Transverse colon (tissue), 4 donors: ENCODE data around the gene FOXD2. TPM values are rescaled to one million over a fixed set of nuclear protein-coding genes. Genes with fewer than 3 reads are reported as not detected.

Source experiments
- DNase-seq: peaks from one replicate; pipeline ENCODE4 v3.0.0-alpha.2; 2019
- H3K27ac ChIP-seq, 4 donors: fragments of 200-600 bp; sonication (generic); 2 replicates each; pipeline ENCODE4 v1.5.1; 2016 to 2018; ENCODE audit warnings: inconsistent platforms in 4 of 4
- H3K27me3 ChIP-seq: fragments of 200-600 bp; sonication (generic); 2 replicates; pipeline ENCODE4 v1.5.1; 2017; ENCODE audit warnings: inconsistent platforms
- H3K36me3 ChIP-seq, 4 donors: fragments of 200-600 bp; sonication (generic); 2 replicates each; pipeline ENCODE4 v1.5.1; 2017 to 2019; ENCODE audit warnings: inconsistent platforms in 4 of 4
- H3K4me1 ChIP-seq, 4 donors: fragments of 200-600 bp; sonication (generic); 2 replicates each; pipeline ENCODE4 v1.5.1; 2017 to 2020; ENCODE audit warnings: inconsistent platforms in 4 of 4
- H3K4me3 ChIP-seq, 4 donors: fragments of 200-600 bp; sonication (generic); 1 replicate in 1 of 4; 2 replicates in 3 of 4; pipeline versions ENCODE4 v1.5.1 to v1.6.1; 2017 to 2019; ENCODE audit warnings: inconsistent platforms in 4 of 4
- H3K9me3 ChIP-seq, 2 donors: fragments of 200-600 bp; sonication (generic); 2 replicates each; pipeline ENCODE4 v1.5.1; 2017 to 2019; ENCODE audit warnings: inconsistent platforms in 2 of 2
- CTCF ChIP-seq, 5 experiments: fragments of 200-600 bp in 3 of 5; fragments of 450-650 bp in 2 of 5; sonication (generic) in 3 of 5; IDR thresholded peaks; 1 replicate in 2 of 5; 2 replicates in 3 of 5; pipeline ENCODE4 v1.5.1; 2016 to 2017; ENCODE audit warnings: antibody characterized with exemption in 5 of 5, inconsistent platforms in 3 of 5, mild to moderate bottlenecking in 2 of 5, moderate library complexity in 1 of 5
- EP300 ChIP-seq: sonication (generic); formaldehyde crosslinking; IDR thresholded peaks from one replicate; pipeline ENCODE4 v1.6.1; 2017; ENCODE audit warnings: antibody characterized with exemption, low read depth
- POLR2A ChIP-seq: fragments of 450-650 bp; IDR thresholded peaks from one replicate; pipeline ENCODE4 v1.6.1; 2016; ENCODE audit warnings: antibody characterized with exemption, mild to moderate bottlenecking, moderate library complexity
- POLR2AphosphoS5 ChIP-seq, 3 donors: sonication (generic); formaldehyde crosslinking; IDR thresholded peaks; one replicate each; pipeline ENCODE4 v1.6.1; 2016; ENCODE audit warnings: antibody characterized with exemption in 3 of 3
- WGBS, 2 donors: methylation state at CpG; one replicate each; pipeline ENCODE4 v1.1.5; 2018; ENCODE audit warnings: low coverage in 1 of 2; 5-methylcytosine and 5-hydroxymethylcytosine counted together
- in situ Hi-C, 4 donors: fragments of 200-750 bp; cut with MboI; loops; one replicate each; pipeline versions ENCODE4 v1.15.0 to v1.15.1; 2017; ENCODE audit warnings: low sequenced_read_pairs in 3 of 4, low pct_ligation_motif_present in 1 of 4, low pct_unique_long_range_greater_than_20kb in 1 of 4
- intact Hi-C: fragments of 100-400 bp; cut with DNase I; formaldehyde crosslinking; loops from one replicate; pipeline ENCODE4 v1.15.1; 2023; ENCODE audit warnings: low total_unique reads
- total RNA-seq, 4 donors: library from RNA; depleted of rRNA; stranded (reverse); fragments of >200 nt; gene quantifications; one replicate each; pipeline ENCODE4 v1.1.0, GENCODE V29; 2016

The FOXD2 gene
- total RNA-seq, 4 donors from 2014 or later = 15.8 to 20.9 (median 17.2) TPM

GRCh38 chr1:47445823-47446550 is 8.1 kb downstream of the FOXD2 start:
- in situ Hi-C loops (loop anchor here in 2 of 4 donors (10.0 to 25.0 kb wide), 2 partner anchors 266 to 269 kb away; no protein-coding TSS in a partner anchor), intact Hi-C loops (no loop called here)
- Histone ChIP-seq H3K36me3 (no peaks in the 10 kb centered on the region), H3K4me3 (peak overlapping the region in 1 of 4 donors; percentile 32), H3K27ac (peak overlapping the region in 1 of 4 donors; percentile 92), H3K27me3 (peaks cover 95% of the 10 kb centered on the region), H3K4me1 (peaks cover 0 to 28% (median 10%) of the 10 kb centered on the region in 4 donors), H3K9me3 (no peaks in the 10 kb centered on the region)
- 17% methylated on average over 22 of the region's 25 CpGs; no CpG with 5 or more reads in 1 of the 2 donors for WGBS, 2 donors
- no peak for DNase-seq
- TF ChIP-seq CTCF (IDR thresholded peaks at IDR 0.05) (no peak), POLR2A (no peak), POLR2AphosphoS5 (IDR thresholded peaks at IDR 0.05) (no peak), EP300 (no peak)

GRCh38 chr1:47448462-47449222 is 10.8 kb downstream of the FOXD2 start:
- Histone ChIP-seq H3K9me3 (no peaks in the 10 kb centered on the region), H3K27ac (no peak overlapping the region), H3K4me3 (no peak overlapping the region), H3K4me1 (peaks cover 0 to 21% (median 10%) of the 10 kb centered on the region in 4 donors), H3K36me3 (no peaks in the 10 kb centered on the region), H3K27me3 (peaks cover 86% of the 10 kb centered on the region)
- no peak for DNase-seq
- intact Hi-C loops (no loop called here), in situ Hi-C loops (loop anchor here in 2 of 4 donors (10.0 to 25.0 kb wide), 2 partner anchors 264 to 266 kb away; no protein-coding TSS in a partner anchor)
- TF ChIP-seq CTCF (IDR thresholded peaks at IDR 0.05) (no peak), EP300 (no peak), POLR2A (no peak), POLR2AphosphoS5 (IDR thresholded peaks at IDR 0.05) (no peak)
- 36% methylated on average over 4 of the region's 4 CpGs; no CpG with 5 or more reads in 1 of the 2 donors for WGBS, 2 donors

- 56 to 62% methylated on average over 6 to 27 of the region's 36 CpGs for WGBS, 2 donors
- H3K4me3 ChIP-seq = no peak overlapping the region
- H3K9me3 ChIP-seq = no peaks in the 10 kb centered on the region
- H3K27me3 ChIP-seq = peaks cover 74% of the 10 kb centered on the region
- peak; percentile 40 for DNase-seq
- peak; percentile 33 to 56 (median 37) for TF ChIP-seq CTCF (IDR thresholded peaks at IDR 0.05)
- no peak for TF ChIP-seq POLR2A
- H3K36me3 ChIP-seq = no peaks in the 10 kb centered on the region
- intact Hi-C loops = no loop called here
- in situ Hi-C loops = loop anchor here in 2 of 4 donors (10.0 to 25.0 kb wide), 2 partner anchors 262 to 265 kb away; no protein-coding TSS in a partner anchor
- H3K4me1 ChIP-seq = peaks cover 0 to 7% (median 5%) of the 10 kb centered on the region in 4 donors
- H3K27ac ChIP-seq = no peak overlapping the region
Measured at GRCh38 chr1:47449822-47450552, 12.1 kb downstream of the FOXD2 start.

- in situ Hi-C loops (no loop called here), intact Hi-C loops (no loop called here)
- TF ChIP-seq CTCF (IDR thresholded peaks at IDR 0.05) (no peak), POLR2AphosphoS5 (IDR thresholded peaks at IDR 0.05) (no peak), EP300 (no peak), POLR2A (no peak)
- Histone ChIP-seq H3K4me1 (peaks cover 0 to 6% (median 3%) of the 10 kb centered on the region in 4 donors), H3K4me3 (no peak overlapping the region), H3K27ac (no peak overlapping the region), H3K36me3 (no peaks in the 10 kb centered on the region), H3K27me3 (peaks cover 72% of the 10 kb centered on the region), H3K9me3 (no peaks in the 10 kb centered on the region)
- no peak for DNase-seq
- 66 to 75% methylated on average over 1 to 4 of the region's 4 CpGs for WGBS, 2 donors
Measured at GRCh38 chr1:47450606-47451005, 12.8 kb downstream of the FOXD2 start.
